K562 (cell line): ENCODE measurements around the gene AGPAT3. TPM values are rescaled to one million over a fixed set of nuclear protein-coding genes. Genes with fewer than 3 reads are reported as not detected.
A peak's percentile ranks its signal among the peaks of the same experiment; 100 is the strongest.

Experiments
- CBFA2T2 ChIP-seq: fragments of 450-650 bp; conservative IDR thresholded peaks from 2 replicates; pipeline ENCODE4 v1.6.1; 2017; ENCODE audit warnings: mild to moderate bottlenecking
- CBX1 ChIP-seq: sonication (generic); IDR thresholded peaks from 2 replicates; pipeline ENCODE4 v1.6.1; 2016; ENCODE audit warnings: antibody characterized with exemption, low read depth, mild to moderate bottlenecking
- ETV5 ChIP-seq: sonication (generic); formaldehyde crosslinking; IDR thresholded peaks from 2 replicates; pipeline ENCODE4 v1.4.0; 2020; ENCODE audit warnings: low read depth, mild to moderate bottlenecking, missing genetic modification reagents
- ILF3 ChIP-seq: fragments of 450-650 bp; IDR thresholded peaks from 2 replicates; pipeline ENCODE4 v1.6.1; 2018; ENCODE audit warnings: antibody characterized with exemption, mild to moderate bottlenecking, moderate library complexity, borderline replicate concordance
- MTA1 ChIP-seq: fragments of 450-650 bp; IDR thresholded peaks from 2 replicates; pipeline ENCODE4 v1.6.1; 2017; ENCODE audit warnings: borderline replicate concordance
- NCOR1 ChIP-seq: fragments of 450-650 bp; IDR thresholded peaks from 2 replicates; pipeline ENCODE4 v1.6.1; 2016; ENCODE audit warnings: mild to moderate bottlenecking, moderate library complexity
- NEUROD1 ChIP-seq: fragments of 150-350 bp; IDR thresholded peaks from 2 replicates; pipeline ENCODE4 v1.6.1; 2014; ENCODE audit warnings: borderline replicate concordance, low read length, low read depth; ENCODE audit not compliant: partially characterized antibody
- OTX1 ChIP-seq: fragments of 450-650 bp; formaldehyde crosslinking; IDR thresholded peaks from 2 replicates; pipeline ENCODE4 v1.4.0; 2022; ENCODE audit warnings: mild to moderate bottlenecking
- POLR2A ChIP-seq: fragments of 450-650 bp; conservative IDR thresholded peaks from 2 replicates; pipeline ENCODE4 v1.6.1; 2016
- POLR2B ChIP-seq: fragments of 450-650 bp; IDR thresholded peaks from 2 replicates; pipeline ENCODE4 v1.6.1; 2018; ENCODE audit warnings: low read depth; ENCODE audit not compliant: partially characterized antibody
- RAD21 ChIP-seq, 2 experiments: fragments of 250-450 bp in 1 of 2; fragments of 450-650 bp in 1 of 2; sonication (Bioruptor Pico) in 1 of 2; formaldehyde crosslinking in 1 of 2; IDR thresholded peaks in 1 of 2; conservative IDR thresholded peaks in 1 of 2; 2 replicates each; pipeline versions ENCODE4 v1.4.0 to v1.8.0; 2020 to 2022; ENCODE audit warnings: mild to moderate bottlenecking in 2 of 2, moderate library complexity in 1 of 2
- TARDBP ChIP-seq: fragments of 450-650 bp; IDR thresholded peaks from 2 replicates; pipeline ENCODE4 v1.6.1; 2016
- TFAP4 ChIP-seq: sonication (generic); formaldehyde crosslinking; IDR thresholded peaks from 2 replicates; pipeline ENCODE4 v1.8.0; 2022; ENCODE audit warnings: missing genetic modification reagents, mild to moderate bottlenecking, moderate library complexity, borderline replicate concordance
- ZBTB12 ChIP-seq: fragments of 250-450 bp; sonication (Bioruptor Pico); IDR thresholded peaks from 2 replicates; pipeline ENCODE4 v1.4.0; 2020
- ZNF449 ChIP-seq: fragments of 250-450 bp; sonication (Bioruptor Pico); IDR thresholded peaks from 2 replicates; pipeline ENCODE4 v1.8.0; 2022; ENCODE audit warnings: moderate library complexity, mild to moderate bottlenecking, inconsistent platforms
- ZNF592 ChIP-seq: fragments of 450-650 bp; IDR thresholded peaks from 2 replicates; pipeline ENCODE4 v1.6.1; 2017; ENCODE audit warnings: antibody characterized with exemption, mild to moderate bottlenecking
- ZNF639 ChIP-seq, 2 experiments: fragments of 200-800 bp in 1 of 2; sonication (Bioruptor generic) in 1 of 2; sonication (generic) in 1 of 2; formaldehyde crosslinking in 1 of 2; IDR thresholded peaks in 1 of 2; conservative IDR thresholded peaks in 1 of 2; 2 replicates each; pipeline versions ENCODE4 v1.5.0 to v1.6.1; 2016 to 2020; ENCODE audit warnings: missing compliant biosample characterization in 1 of 2, missing genetic modification characterization in 1 of 2, missing genetic modification reagents in 1 of 2
- ZNF785 ChIP-seq: fragments of 250-450 bp; sonication (Bioruptor Pico); IDR thresholded peaks from 2 replicates; pipeline ENCODE4 v1.4.0; 2020; ENCODE audit warnings: mild to moderate bottlenecking
- polyA plus RNA-seq, 8 experiments: library from polyadenylated mRNA; depleted of rRNA in 4 of 8; stranded (reverse) in 5 of 8; unstranded in 3 of 8; fragments of >200 nt; fragmentation: Nextera tagmentation in 2 of 8; fragmentation: Illumina TruSeq in 1 of 8; extraction: Ambion mirVana in 2 of 8; extraction: Trizol in 1 of 8; gene quantifications; 2 replicates each; pipeline versions ENCODE4 v1.2.1 to v1.2.3, GENCODE V29; 2011 to 2014; ENCODE audit warnings: inconsistent platforms in 1 of 8, missing spikeins in 1 of 8
- total RNA-seq, 7 experiments: library from RNA; depleted of rRNA in 6 of 7; stranded (reverse); fragments of >200 nt in 6 of 7; fragmentation: Illumina TruSeq in 2 of 7; extraction: Trizol in 2 of 7; gene quantifications; 2 replicates each; pipeline versions ENCODE4 v1.2.1 to v1.2.3, GENCODE V29; 2011 to 2021; ENCODE audit warnings: low replicate concordance in 1 of 7

Gene AGPAT3
- total and polyA plus RNA-seq, 9 of the 15 experiments (the other 6 are each of a cell fraction or from before 2014, with no cell fraction given) = 1.5 to 88.4 (median 35.7) TPM

GRCh38 chr21:44012474-44013379 is 147.7 kb downstream of the AGPAT3 start (continued):
- TF ChIP-seq NEUROD1 (peak; percentile 3), ILF3 (peak; percentile 72; the same call in 1 of the 2 replicates), ETV5 (no peak), TARDBP (no peak), ZNF639 (CRISPR knock-in tag; conservative IDR thresholded peaks at IDR 0.05 in 1 of 2, IDR thresholded peaks at IDR 0.05 in 1 of 2) (peak in 1 of 2 experiments; percentile 68; a peak in 1 of 4 replicates), TFAP4 (CRISPR knock-in tag) (peak; percentile 77), ZNF449 (CRISPR knock-in tag) (no peak), ZNF592 (peak; percentile 71; the same call in 1 of the 2 replicates), ZNF785 (CRISPR knock-in tag) (no peak), CBX1 (peak; percentile 63; the same call in 1 of the 2 replicates), POLR2A (no peak), MTA1 (no peak), CBFA2T2 (no peak), NCOR1 (peak; percentile 38), RAD21 (CRISPR knock-in tag; conservative IDR thresholded peaks at IDR 0.05 in 1 of 2, IDR thresholded peaks at IDR 0.05 in 1 of 2) (peak; percentile 61 to 77), ZBTB12 (CRISPR knock-in tag) (no peak), POLR2B (no peak), OTX1 (CRISPR knock-in tag) (no peak)
